Measurements from ENCODE around the gene DICER1.

Gene DICER1

GRCh38 chr14:95087619-95088018 lies 69.7 kb downstream of the DICER1 start:
- TF ChIP-seq CTCF (conservative IDR thresholded peaks at IDR 0.05) = no peak
- H3K27ac ChIP-seq = no peak overlapping the region

DNA sequence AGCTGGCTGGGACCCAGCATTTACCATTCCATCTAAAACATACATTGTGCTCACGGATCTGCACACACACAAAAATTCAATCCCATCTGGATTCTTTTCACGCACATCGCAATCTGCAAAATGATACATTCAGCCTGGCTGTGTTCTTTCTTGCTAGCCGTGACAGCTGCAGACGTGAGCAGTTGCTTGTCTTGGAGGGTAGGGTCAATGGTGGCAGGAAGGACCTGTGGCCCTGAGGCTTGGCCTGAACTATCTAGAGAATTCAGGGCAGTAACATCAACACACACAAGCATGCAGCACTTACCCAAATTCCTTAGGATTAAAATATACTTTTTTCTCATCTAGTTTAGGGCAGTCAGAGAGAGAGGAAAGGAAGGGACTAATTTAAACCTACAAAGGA lies 72.0 kb downstream of the DICER1 start:
- no peak for TF ChIP-seq CTCF (conservative IDR thresholded peaks at IDR 0.05)

GRCh38 chr14:95078867-95079266 lies 78.5 kb downstream of the DICER1 start:
- H3K27ac ChIP-seq = no peak overlapping the region
- no peak for TF ChIP-seq CTCF (conservative IDR thresholded peaks at IDR 0.05)

More for the DNA sequence above, 72.0 kb downstream of the DICER1 start:
- H3K27ac ChIP-seq = no peak overlapping the region

- no peak for TF ChIP-seq CTCF (conservative IDR thresholded peaks at IDR 0.05)
- no peak overlapping the region for H3K27ac ChIP-seq
These were observed 80.0 kb downstream of the DICER1 start for GRCh38 chr14:95077345-95077744.

GRCh38 chr14:95075789-95076188 lies 81.5 kb downstream of the DICER1 start:
- TF ChIP-seq CTCF (conservative IDR thresholded peaks at IDR 0.05) = no peak
- H3K27ac ChIP-seq = no peak overlapping the region

GRCh38 chr14:95073947-95074346 lies 83.4 kb downstream of the DICER1 start:
- TF ChIP-seq CTCF (conservative IDR thresholded peaks at IDR 0.05) = no peak
- H3K27ac ChIP-seq = no peak overlapping the region

- TF ChIP-seq CTCF (conservative IDR thresholded peaks at IDR 0.05) = no peak
- no peak overlapping the region for H3K27ac ChIP-seq
These were observed 84.9 kb downstream of the DICER1 start for GRCh38 chr14:95072310-95072905.

Measured in VCaP (cell line).